A673 (cell line): Measurements from ENCODE around the gene FHL1.

Experiments
- CTCF ChIP-seq: fragments of 300-800, 200-600 bp; sonication (generic); conservative IDR thresholded peaks from 2 replicates; pipeline ENCODE4 v1.5.1; 2017; ENCODE audit warnings: low read depth, mild to moderate bottlenecking, antibody characterized with exemption, low read length, moderate library complexity, mixed read lengths
- EZH2 ChIP-seq: fragments of 200-600 bp; sonication (generic); IDR thresholded peaks from 2 replicates; pipeline ENCODE4 v1.6.1; 2017; ENCODE audit warnings: borderline replicate concordance, low read depth, mild to moderate bottlenecking, mixed read lengths, antibody characterized with exemption, low read length; ENCODE audit not compliant: poor library complexity, severe bottlenecking

- no peak for TF ChIP-seq CTCF
- TF ChIP-seq EZH2: no peak
Measured at GRCh38 chrX:136201601-136202000, 54.3 kb downstream of the FHL1 start.
